DMS153 (cell line): ENCODE measurements around the gene ZFAND3.

ENCODE experiments used
- DNase-seq: peaks from one replicate; lab custom pipeline; 2025; lab: John Stamatoyannopoulos, UW

The ZFAND3 gene

DNA sequence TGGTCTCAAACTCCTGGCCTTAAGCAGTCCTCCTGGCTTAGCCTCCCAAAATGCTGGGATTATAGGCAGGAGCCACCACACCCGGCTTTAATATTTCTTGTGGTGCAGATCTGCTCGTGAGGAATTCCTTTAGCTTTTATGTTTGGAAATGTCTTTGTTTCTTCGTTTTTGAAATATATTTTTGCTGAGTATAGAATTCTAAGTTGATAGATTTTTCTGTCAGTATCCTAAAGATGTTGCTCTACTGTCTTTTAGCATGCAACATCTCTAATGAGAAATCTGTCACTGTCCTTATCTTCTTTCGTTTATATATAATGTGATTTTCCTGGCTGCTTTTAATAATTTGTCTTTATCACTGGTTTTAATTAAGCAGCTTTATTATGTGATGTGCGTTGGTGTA lies 75.1 kb downstream of the ZFAND3 start:
- no peak for DNase-seq

DNA sequence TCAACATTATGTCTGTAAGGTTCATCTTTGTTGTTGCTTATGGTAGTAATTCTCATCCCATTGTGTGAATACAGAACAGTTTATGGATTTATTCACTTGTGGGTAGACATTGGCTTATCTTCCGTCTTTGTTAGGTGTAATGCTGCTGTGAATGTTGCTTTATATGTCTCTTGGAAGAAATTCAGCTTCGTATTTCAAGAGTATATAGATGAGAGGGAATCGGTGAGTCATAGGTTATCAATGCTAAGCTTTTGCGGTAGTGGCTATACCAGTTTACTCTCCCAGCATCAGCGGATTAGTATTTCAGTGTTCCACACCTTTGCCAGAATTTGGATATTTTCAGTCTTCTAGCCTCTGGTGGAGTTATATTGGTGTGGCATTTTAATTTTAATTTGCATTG lies 77.8 kb downstream of the ZFAND3 start:
- DNase-seq, result peak; percentile 33

DNA sequence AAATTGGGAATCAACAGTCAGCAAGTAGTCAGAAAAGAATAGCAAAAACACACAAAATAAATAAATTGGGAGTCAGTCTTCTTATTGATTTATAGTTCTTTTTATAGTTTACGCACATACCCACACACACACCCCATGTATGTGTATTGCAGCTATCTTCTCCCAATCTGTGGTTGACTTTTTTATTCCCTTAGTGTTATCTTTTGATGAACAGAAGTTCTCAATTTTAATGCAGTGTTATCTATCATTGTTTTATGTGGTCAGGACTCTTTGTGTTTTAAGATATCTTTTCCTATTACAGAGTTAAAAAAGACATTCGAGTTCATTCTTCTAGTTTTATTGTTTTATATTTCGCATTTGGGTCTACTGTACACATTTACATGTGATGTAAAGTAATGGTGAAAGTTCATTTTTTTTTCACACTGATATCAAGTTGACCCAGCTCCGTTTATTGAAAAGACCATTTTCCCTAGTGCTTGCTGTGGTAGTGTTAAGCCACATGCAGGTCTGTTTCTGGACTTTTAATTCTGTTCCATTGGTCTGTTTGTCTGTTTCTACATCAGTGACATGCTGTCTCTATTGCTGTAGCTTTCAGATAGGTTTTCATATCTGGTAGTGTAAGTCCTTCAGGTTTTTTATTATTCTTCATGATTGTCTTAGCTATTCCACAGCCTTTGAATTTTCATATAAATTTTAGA lies 78.4 kb downstream of the ZFAND3 start:
- no peak for DNase-seq

DNA sequence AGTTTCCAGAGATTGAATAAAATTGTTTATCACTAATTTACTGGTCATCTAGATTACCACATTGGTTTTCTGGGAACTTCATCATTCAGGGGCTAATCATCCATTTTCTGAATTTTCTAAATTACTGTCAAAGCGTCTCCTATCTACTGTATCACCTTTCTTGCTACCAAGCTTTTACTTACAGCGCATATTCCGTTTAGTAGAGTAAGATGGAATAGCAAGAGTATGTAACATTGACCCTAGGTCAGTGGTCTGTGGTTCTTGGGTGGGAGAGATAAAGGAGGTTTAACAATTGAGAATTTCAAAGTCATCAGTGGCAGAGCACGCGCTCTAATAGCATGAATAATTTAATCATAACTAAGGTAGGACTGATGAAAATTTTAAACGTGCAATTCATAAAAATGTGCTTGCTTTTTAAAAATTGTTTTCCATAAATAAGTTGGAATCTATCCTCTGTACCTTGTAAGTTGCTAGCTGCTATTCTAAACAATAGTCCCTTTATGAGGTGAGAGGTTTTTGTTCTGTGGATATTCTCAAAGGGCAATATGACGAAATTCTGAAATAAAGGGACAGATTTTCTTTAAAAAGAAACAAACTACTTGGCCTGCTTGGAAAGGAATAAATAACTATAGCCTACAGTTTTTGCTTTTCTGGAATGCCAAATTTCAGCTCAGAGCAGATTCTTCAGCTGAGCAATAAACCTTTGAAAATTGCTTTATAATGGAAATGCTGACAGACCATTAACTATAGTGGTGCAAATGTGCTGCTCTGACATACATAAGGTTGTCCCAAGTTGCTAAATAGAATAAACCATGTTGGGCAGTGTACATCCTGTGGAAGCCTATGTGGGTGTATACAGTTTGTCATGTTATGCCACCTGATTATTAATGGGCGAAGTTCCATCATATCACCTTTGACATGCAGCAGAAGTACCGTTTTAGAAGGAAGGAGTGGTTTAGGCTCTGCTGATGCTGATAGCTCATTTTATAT lies 84.1 kb downstream of the ZFAND3 start:
- no peak for DNase-seq

DNA sequence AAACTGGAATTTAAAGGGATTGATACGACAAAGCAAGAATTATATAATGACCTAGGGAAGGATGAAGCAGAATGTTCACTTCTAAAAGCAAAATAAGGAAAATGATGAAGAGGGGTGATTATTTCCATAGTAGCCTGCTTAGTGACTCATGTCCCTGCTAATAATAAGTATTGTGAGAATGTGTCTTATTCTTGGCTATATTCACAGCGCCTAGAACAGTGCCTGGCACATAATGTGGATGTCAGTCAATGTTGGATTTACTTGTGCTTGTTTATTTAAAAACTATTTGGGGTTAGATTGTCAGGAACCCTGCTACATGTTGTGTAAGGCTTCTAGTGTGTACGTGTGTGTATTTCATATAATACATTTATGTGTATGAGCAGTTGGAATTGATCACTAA lies 85.1 kb downstream of the ZFAND3 start:
- DNase-seq, result no peak

DNA sequence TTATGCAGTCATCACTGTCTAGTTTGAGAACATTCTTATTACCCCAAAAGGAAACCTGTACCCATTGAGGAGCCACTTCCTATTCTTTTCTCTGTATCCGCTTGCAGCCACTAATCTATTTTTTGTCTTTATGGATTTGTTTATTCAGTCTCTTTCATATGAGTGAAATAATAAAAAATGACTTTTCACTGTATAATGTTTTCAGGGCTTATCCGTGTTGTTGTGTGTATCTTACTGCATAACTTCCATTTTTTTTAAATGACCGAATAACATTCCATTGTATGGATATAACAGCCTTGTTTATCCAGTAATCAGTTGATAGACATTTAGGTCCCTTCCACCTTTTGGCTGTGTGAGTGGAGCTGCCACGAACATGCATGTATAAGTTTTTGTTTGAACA lies 86.6 kb downstream of the ZFAND3 start:
- no peak for DNase-seq

DNA sequence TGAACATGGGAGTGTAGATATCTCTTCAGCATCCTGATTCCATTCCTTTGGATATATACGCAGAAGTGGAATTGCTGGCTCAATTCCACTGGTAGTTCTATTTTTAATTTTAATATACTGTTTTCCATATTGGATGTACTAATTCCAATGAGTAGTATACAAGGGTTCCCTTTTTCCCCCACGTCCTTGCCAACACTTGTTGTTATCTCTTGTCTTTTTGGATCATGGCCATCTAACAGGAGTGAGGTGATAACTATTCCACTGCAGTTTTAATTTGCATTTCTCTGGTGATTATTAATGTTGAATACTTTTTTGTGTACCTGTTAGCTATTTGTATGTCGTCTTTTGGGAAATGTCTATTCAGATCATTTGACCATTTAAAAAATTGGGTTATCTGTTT lies 91.5 kb downstream of the ZFAND3 start:
- DNase-seq, result no peak

DNA sequence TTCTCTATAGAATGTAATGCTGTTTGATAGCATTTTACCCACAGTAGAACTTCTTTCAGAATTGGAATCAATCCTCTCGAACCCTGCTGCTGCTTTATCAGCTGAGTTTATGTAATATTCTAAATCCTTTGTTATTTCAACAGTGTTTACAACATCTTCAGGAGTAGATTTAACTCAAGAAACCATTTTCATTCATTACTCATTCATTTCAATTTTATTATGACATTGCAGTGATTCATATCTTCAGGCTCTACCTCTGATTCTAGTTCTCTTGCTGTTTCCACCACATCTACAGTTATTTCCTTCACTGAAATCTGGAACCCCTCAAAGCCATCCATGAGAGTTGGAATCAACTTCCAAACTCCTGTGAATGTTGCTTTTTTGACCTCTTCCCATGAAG lies 93.7 kb downstream of the ZFAND3 start:
- no peak for DNase-seq

DNA sequence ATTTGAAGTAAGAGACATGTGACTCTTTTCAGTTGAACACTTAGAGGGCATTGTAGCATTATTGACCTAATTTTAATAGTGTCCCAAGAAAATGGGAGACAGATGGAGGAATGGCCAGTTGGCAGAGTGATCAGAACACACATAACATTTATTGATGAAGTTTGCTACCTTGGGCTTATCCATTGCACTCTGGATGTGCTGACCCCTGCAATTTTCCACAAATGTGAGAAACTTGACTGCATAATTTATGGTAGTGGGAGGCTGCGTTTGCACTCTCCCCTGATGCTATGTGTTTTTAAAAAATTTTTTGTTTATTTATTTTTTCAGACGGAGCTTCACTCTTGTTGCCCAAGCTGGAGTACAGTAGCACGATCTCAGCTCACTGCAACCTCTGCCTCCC lies 95.9 kb downstream of the ZFAND3 start:
- no peak for DNase-seq

DNA sequence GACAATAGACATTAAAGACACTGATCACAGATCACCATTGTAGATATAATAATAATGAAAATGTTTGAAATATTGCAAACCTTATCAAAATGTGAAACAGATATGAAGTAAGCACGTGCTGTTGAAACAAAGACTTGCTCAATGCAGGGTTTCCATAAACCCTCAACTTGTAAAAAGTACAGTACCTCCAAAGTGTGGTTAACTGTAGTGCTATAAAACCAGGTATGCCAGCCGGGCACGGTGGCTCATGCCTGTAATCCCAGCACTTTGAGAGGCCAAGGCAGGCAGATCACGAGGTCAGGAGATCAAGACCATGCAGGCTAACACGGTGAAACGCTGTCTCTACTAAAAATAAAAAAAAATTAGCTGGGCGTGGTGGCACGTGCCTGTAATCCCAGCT lies 96.6 kb downstream of the ZFAND3 start:
- no peak for DNase-seq

DNA sequence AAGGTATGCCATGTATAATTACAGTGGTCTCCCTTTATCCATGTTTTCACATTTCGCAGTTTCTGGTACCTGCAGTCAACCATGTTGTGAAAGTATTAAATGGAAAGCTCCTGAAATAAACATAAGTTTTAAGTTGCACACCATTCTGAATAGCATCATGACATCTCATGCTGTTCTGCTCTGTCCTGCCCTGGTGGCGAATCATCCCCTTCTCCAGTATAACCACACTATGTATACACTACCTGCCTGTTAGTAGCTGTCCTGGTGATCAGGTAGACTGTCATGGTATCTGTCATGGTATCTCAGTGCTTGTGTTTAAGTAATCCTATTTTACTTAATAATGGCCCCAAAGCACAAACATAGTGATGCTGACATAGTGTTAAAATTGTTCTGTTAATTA lies 97.1 kb downstream of the ZFAND3 start:
- no peak for DNase-seq

DNA sequence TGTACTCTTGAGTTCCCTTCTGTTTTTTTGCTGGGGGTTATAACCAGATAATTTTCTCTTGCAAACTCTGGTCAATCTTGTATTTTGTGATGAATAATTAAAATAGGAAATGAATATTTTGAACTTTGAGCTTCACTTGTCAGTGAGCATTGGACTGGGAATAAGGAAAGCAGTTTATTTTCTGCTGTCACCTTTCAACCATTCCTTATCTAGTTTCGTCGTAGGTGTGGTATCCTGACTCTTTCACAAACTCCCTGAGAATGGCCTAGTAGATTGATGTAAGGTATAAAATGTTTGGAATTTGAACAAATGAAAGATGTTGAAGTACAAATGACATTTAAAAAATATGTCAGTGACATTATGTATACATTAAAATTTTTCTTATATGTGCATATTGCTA lies 98.0 kb downstream of the ZFAND3 start:
- no peak for DNase-seq

DNA sequence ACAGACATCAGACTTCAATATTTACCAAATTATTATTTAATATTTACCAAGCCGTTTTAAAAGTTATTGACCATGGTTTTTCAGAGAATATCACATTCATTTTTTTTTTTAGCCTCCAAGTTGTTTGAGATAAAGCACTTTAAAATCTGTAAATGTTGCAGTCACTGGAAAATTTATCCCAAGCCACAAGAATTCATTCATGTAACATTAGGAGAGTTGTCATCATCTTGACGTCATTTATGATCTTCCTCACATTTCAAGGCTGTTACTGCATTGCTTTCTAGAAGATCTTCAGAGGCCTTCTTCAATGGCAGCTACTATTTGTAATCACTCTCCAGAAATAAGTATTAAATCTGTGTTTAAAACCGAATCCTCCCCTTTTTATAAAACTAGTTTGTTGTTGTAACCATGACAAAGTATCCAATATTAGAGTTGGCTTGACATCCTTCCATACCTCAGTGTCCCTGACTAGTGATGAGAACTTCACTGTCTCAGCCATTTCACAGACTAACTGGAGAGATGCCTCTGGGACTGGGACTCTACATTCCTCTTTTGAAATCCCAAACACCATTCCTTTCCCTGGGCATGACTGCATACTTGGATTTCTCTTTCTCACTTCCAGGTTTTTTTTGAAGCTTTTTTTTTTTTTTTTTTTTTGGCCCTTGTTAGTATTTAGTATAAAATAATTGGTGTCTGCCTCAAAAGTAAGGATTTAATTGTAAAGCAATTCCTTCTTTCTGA lies 100.1 kb downstream of the ZFAND3 start:
- no peak for DNase-seq

DNA sequence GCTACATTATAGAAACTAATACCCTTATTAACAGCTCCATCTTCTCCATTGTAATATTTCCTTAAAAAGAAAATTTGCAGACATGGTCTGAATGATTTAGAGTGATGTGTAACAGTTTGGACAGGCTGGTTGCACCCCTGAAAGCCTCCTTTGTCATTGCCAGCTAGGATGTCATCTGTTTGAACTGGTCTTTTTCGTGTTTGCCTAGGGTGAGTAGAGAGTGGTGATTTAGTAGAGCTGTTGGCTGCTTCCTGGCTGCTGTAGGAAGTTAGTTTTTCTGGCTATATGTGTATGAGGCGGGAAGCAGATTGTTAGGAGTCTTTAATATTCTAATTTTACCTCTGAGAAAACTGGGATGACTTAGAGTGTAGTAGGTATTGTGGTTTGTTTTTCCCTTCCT lies 101.1 kb downstream of the ZFAND3 start:
- peak; percentile 72 for DNase-seq

DNA sequence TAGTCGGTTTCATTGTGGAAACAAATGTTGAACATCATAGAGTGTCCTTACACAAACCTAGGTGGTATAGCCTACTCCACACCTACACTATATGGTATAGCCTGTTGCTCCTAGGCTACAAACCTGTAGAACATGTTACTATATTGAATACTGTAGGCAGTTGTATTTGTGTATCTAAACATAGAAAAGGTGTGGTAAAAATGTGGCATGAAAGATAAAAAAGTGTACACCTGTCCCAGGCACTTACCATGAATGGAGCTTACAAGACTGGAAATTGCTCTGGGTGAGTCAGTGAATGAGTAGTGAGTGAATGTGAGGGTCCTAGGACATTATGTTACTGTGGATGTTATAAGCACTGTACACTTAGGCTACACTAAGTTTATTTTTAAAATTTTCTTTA lies 103.0 kb downstream of the ZFAND3 start:
- DNase-seq, result no peak

DNA sequence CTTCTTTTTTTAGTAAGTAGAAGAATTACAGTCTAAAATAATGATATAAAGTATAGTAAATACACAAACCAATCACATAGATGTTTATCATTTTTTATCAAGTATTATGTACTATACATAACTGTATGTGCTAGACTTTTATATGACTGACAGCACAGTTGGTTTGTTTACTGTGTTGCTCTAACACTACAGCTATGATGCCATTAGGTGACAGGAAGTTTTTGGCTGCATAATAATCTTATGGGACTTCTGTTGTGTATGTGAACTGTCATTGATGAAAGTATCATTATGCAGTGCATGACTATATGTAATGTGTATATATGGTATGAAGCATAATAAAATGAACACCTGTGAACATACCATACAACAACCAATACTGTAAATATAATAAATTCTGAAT lies 104.0 kb downstream of the ZFAND3 start:
- DNase-seq, result no peak

DNA sequence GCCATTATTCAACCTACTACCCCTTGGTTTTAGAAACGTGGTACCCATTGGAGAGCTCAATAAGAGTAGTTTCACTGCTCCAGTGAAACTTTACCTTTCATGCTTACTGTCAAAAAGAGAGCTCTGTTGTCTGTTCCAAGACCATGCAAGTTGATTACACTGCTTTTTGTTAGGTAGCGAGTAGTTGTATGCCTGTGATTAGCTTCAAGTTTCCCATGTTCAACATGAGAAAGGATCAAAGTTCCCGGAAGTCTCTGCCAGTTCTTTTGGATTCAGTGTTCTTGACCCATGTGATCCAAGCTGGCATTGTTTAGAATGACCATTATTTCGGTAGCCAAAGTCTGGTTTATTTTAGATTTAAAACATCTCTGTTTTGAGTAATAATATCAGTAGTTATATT lies 107.1 kb downstream of the ZFAND3 start:
- no peak for DNase-seq

DNA sequence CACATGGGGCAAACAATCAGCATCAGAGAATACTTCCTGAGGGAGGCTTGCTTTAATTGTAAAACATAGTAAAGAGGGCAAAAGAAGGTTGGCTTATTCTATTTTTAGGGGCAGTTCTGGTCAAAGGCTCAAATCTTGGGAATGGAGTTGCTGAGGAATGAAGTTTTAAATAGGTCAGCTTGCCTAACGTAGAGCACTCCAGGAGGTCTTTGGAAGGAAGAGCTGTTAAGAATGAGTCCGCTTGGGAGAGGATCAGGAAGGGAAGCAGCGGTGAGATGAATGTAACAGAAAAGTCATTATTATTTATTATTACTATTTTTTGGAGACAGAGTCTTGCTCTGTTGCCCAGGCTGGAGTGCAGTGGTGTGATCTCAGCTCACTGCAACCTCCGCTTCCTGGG lies 108.7 kb downstream of the ZFAND3 start:
- no peak for DNase-seq

DNA sequence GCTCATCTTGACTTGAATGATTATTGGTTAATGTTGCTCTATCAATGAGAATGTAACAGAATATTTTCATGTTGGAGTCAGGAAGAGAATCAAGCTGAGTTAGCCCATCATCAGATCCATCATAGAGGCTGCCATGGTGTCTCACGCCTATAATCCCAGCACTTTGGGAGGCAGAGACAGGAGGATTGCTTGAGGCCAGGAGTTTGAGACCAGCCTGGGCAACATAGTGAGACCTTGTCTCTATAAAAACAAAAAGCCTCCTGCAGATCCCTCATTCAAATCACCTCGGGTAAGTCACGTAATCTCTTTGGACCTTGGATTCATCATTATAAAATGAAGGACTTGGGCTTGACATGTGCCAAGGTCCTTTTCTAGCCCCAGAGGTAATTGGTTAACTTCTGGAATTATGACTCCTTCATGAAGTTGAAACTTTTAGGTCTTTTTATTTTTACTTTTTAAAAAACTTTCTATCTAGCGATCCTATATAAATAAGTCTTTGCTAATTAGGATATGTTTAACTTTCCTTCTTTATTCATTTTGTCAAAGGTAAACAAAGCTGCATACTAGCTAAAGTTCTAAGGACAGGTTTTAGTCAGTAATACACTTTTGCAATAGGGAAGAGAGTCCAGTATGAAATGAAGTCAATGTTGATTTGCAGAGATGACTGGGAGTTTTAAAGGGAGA lies 110.9 kb downstream of the ZFAND3 start:
- DNase-seq, result no peak

DNA sequence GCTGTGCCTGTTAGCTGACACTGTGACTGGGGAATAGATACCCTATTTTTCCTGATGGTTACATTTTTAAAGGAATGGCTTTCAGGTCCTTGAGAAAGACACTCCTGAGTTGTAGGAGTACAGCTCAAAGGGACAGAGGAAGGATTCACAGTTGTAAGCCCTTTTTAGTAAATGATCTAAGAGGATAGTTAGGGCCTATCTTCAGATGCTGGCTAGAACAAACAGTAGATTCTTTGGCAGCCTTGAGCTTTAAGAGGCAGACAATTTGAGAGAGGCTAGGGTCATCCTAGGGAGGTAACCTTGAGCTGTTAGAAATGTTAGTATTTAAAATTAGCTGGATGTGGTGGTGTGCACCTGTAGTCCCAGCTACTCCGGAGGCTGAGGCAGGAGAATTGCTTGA lies 111.5 kb downstream of the ZFAND3 start:
- DNase-seq, result no peak

DNA sequence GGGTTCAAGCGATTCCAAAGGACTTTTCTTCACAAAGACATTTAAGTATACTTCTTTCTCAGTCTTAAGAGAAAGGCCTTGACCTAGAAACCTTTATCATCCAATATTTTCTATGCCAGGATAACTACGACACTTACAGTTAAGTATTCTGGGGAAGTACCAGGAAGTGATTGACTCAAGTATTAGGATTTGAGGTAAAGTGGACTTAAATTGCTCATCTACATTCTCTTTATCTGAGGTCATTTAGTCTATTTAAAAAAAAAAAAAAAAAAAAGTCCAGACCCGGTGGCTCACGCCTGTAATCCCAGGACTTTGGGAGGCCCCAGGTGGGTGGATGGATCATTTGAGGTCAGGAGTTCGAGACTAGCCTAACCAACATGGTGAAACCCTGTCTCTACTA lies 114.7 kb downstream of the ZFAND3 start:
- no peak for DNase-seq

DNA sequence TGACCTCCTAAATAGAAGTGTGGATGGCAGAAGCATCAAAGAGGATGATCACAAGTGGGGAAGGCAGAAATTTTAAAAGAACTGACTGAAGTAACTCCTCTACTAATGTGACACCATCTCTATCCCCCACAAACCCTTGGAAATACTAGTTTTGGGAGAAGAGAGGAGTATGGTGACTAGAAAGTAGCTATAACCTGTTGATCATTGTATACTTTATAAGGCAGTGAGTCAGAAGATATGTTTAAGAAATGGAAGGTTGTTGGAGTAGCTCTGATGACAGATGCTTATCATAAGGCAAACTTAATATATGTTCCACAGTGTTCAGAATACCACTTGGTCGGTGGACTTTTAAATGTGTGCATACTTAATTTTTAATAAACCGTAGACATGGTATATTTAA lies 116.6 kb downstream of the ZFAND3 start:
- DNase-seq, result no peak
